ENCODE results near the gene UQCC5.

The UQCC5 gene

GRCh38 chr3:52507359-52507758 is 29.0 kb upstream of the UQCC5 start:
- Histone ChIP-seq H3K9ac (ENCODE audit: low read length) (no peak overlapping the region), H3K9me3 (ENCODE audit: low read length) (no peaks in the 10 kb centered on the region), H3K4me1 (ENCODE audit: insufficient read depth, low read length) (no peaks in the 10 kb centered on the region), H3K27ac (ENCODE audit: low read depth, low read length) (no peak overlapping the region), H3K4me3 (ENCODE audit: low read depth in 1 of 2, low read length in 2 of 2) (no peak overlapping the region), H3K36me3 (ENCODE audit: insufficient read depth, low read length) (peaks cover 4% of the 10 kb centered on the region), H3K27me3 (ENCODE audit: control insufficient read depth in 1 of 2, insufficient read depth in 2 of 2, low read length in 2 of 2) (no peaks in the 10 kb centered on the region)

GRCh38 chr3:52509753-52510328 is 26.6 kb upstream of the UQCC5 start:
- no peaks in the 10 kb centered on the region for H3K27me3 ChIP-seq (ENCODE audit: control insufficient read depth in 1 of 2, insufficient read depth in 2 of 2, low read length in 2 of 2)
- H3K4me3 ChIP-seq (ENCODE audit: low read depth in 1 of 2, low read length in 2 of 2), result no peak overlapping the region
- no peak overlapping the region for H3K9ac ChIP-seq (ENCODE audit: low read length)
- no peaks in the 10 kb centered on the region for H3K9me3 ChIP-seq (ENCODE audit: low read length)
- peaks cover 4% of the 10 kb centered on the region for H3K36me3 ChIP-seq (ENCODE audit: insufficient read depth, low read length)
- H3K27ac ChIP-seq (ENCODE audit: low read depth, low read length), result no peak overlapping the region
- no peaks in the 10 kb centered on the region for H3K4me1 ChIP-seq (ENCODE audit: insufficient read depth, low read length)

DNA sequence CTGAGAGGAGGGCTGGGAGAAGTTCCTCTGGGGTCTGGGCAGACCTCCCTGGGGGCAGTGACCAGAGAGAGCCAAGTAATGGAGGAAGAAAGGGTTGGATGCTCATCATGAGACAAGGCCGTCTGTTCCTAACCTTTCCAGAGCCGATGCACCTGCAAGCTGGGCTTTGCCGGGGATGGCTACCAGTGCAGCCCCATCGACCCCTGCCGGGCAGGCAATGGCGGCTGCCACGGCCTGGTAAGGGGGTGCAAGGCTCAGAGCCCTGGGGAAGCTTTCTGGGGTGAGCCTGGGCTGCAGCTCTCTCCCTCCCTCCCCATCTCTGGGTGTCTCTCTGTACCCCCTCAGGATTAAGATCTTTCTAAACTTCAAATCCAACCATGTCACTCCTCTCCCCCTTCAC is 24.9 kb upstream of the UQCC5 start:
- H3K27ac ChIP-seq (ENCODE audit: low read depth, low read length), result no peak overlapping the region
- H3K36me3 ChIP-seq (ENCODE audit: insufficient read depth, low read length), result no peaks in the 10 kb centered on the region

GRCh38 chr3:52512105-52512504 is 24.3 kb upstream of the UQCC5 start:
- Histone ChIP-seq H3K9me3 (ENCODE audit: low read length) (no peaks in the 10 kb centered on the region), H3K27ac (ENCODE audit: low read depth, low read length) (no peak overlapping the region), H3K4me3 (ENCODE audit: low read depth in 1 of 2, low read length in 2 of 2) (no peak overlapping the region), H3K36me3 (ENCODE audit: insufficient read depth, low read length) (no peaks in the 10 kb centered on the region), H3K9ac (ENCODE audit: low read length) (no peak overlapping the region), H3K4me1 (ENCODE audit: insufficient read depth, low read length) (no peaks in the 10 kb centered on the region), H3K27me3 (ENCODE audit: control insufficient read depth in 1 of 2, insufficient read depth in 2 of 2, low read length in 2 of 2) (no peaks in the 10 kb centered on the region)

More for the DNA sequence above, 24.9 kb upstream of the UQCC5 start:
- H3K9ac ChIP-seq (ENCODE audit: low read length), result no peak overlapping the region
- no peaks in the 10 kb centered on the region for H3K4me1 ChIP-seq (ENCODE audit: insufficient read depth, low read length)
- H3K27me3 ChIP-seq (ENCODE audit: control insufficient read depth in 1 of 2, insufficient read depth in 2 of 2, low read length in 2 of 2), result no peaks in the 10 kb centered on the region
- no peaks in the 10 kb centered on the region for H3K9me3 ChIP-seq (ENCODE audit: low read length)
- H3K4me3 ChIP-seq (ENCODE audit: low read depth in 1 of 2, low read length in 2 of 2), result no peak overlapping the region

- Histone ChIP-seq H3K4me1 (ENCODE audit: insufficient read depth, low read length) (no peaks in the 10 kb centered on the region), H3K27me3 (ENCODE audit: control insufficient read depth in 1 of 2, insufficient read depth in 2 of 2, low read length in 2 of 2) (no peaks in the 10 kb centered on the region), H3K36me3 (ENCODE audit: insufficient read depth, low read length) (no peaks in the 10 kb centered on the region), H3K27ac (ENCODE audit: low read depth, low read length) (no peak overlapping the region), H3K4me3 (ENCODE audit: low read depth in 1 of 2, low read length in 2 of 2) (no peak overlapping the region), H3K9me3 (ENCODE audit: low read length) (no peaks in the 10 kb centered on the region), H3K9ac (ENCODE audit: low read length) (no peak overlapping the region)
These were observed 23.7 kb upstream of the UQCC5 start for GRCh38 chr3:52512727-52513126.

DNA sequence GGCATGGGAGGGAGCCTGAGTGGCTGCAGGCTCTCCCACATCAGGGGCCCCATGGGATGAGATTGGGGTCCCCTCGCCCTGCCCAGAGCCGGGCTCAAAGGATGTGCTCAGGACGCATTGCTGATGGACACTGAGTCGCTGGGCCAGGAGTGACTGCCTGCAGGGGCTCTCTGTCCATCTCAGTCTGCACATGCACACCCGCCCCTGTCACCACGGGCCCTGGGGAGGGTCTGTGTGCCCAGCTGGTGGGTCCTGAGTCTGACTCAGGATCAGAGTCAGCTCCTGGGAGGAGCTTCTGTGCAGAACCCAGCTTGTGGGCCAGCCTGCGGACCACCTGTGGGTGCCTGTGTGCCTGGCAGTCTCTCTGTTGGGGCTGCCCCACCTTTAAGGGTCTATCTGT is 23.1 kb upstream of the UQCC5 start:
- no peaks in the 10 kb centered on the region for H3K9me3 ChIP-seq (ENCODE audit: low read length)
- no peak overlapping the region for H3K4me3 ChIP-seq (ENCODE audit: low read depth in 1 of 2, low read length in 2 of 2)
- H3K36me3 ChIP-seq (ENCODE audit: insufficient read depth, low read length), result no peaks in the 10 kb centered on the region
- H3K27me3 ChIP-seq (ENCODE audit: control insufficient read depth in 1 of 2, insufficient read depth in 2 of 2, low read length in 2 of 2), result no peaks in the 10 kb centered on the region
- no peak overlapping the region for H3K27ac ChIP-seq (ENCODE audit: low read depth, low read length)
- H3K9ac ChIP-seq (ENCODE audit: low read length), result no peak overlapping the region
- H3K4me1 ChIP-seq (ENCODE audit: insufficient read depth, low read length), result no peaks in the 10 kb centered on the region

DNA sequence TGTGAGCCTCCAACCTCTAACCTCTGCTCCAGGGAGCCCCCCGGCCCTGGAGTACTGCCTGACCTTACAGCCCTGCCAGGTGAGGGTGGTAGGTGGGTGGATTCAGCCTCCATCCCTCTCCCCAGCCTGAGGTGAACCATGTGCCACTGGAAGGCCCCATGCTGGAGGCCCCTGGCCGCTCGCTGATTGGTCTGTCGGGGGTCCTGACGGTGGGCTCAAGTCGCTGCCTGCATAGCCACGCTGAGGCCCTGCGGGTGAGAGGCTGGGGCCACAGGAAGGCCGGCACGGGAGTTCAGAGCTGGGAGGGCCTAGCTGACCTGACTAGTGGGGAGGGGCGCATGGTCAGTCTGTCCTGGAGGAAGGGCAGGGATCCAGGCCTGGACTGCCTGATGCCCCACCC is 21.8 kb upstream of the UQCC5 start:
- no peaks in the 10 kb centered on the region for H3K9me3 ChIP-seq (ENCODE audit: low read length)
- H3K4me3 ChIP-seq (ENCODE audit: low read depth in 1 of 2, low read length in 2 of 2), result no peak overlapping the region
- no peaks in the 10 kb centered on the region for H3K36me3 ChIP-seq (ENCODE audit: insufficient read depth, low read length)
- no peak overlapping the region for H3K9ac ChIP-seq (ENCODE audit: low read length)
- no peak overlapping the region for H3K27ac ChIP-seq (ENCODE audit: low read depth, low read length)
- no peaks in the 10 kb centered on the region for H3K4me1 ChIP-seq (ENCODE audit: insufficient read depth, low read length)
- no peaks in the 10 kb centered on the region for H3K27me3 ChIP-seq (ENCODE audit: control insufficient read depth in 1 of 2, insufficient read depth in 2 of 2, low read length in 2 of 2)

DNA sequence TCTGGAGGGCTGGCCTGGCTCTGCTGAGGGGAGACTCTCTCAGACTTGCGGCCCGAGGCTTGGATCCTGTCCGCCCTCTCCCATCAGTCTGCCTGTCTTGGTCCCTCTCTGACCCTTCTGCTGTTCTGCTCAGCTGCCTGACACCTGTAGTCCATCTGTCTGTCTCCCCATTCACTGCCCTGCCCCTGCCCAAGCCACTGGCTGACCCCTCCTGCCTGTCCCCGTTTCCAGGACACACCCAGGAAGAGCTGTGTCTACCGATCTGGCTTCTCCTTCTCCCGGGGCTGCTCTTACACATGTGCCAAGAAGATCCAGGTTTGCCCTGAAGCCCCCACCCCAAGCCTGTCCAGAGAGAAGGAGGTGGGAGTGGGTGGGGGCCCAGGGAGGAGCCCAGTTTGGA is 21.2 kb upstream of the UQCC5 start:
- no peaks in the 10 kb centered on the region for H3K4me1 ChIP-seq (ENCODE audit: insufficient read depth, low read length)
- no peak overlapping the region for H3K27ac ChIP-seq (ENCODE audit: low read depth, low read length)
- H3K27me3 ChIP-seq (ENCODE audit: control insufficient read depth in 1 of 2, insufficient read depth in 2 of 2, low read length in 2 of 2), result no peaks in the 10 kb centered on the region
- no peak overlapping the region for H3K9ac ChIP-seq (ENCODE audit: low read length)
- H3K36me3 ChIP-seq (ENCODE audit: insufficient read depth, low read length), result no peaks in the 10 kb centered on the region
- H3K4me3 ChIP-seq (ENCODE audit: low read depth in 1 of 2, low read length in 2 of 2), result no peak overlapping the region
- no peaks in the 10 kb centered on the region for H3K9me3 ChIP-seq (ENCODE audit: low read length)

DNA sequence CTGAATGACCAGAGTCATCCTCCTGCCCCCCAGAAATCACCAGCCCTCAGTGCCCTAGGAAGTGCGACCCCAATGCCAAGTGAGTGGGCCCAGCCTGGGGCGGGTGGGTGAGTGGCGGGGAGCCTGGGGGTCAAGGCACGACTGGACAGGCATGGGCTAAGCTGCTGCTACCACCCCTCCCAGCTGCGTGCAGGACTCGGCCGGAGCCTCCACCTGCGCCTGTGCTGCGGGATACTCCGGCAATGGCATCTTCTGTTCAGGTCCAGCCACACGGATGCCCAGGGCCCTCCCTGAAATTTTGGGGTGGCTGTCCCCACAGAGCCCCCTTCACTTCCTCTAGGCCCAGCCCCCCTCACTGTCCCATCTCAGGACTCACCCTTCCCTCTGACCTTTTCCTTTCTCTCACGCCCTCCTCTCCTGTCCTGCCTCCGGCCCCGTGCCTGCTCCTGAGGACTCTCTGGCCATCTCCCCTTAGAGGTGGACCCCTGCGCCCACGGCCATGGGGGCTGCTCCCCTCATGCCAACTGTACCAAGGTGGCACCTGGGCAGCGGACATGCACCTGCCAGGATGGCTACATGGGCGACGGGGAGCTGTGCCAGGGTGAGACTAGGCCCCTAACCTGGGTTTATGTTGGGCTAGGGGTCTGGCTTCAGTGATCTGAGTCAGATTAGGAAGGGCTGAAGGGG is 19.8 kb upstream of the UQCC5 start:
- H3K9ac ChIP-seq (ENCODE audit: low read length), result no peak overlapping the region
- no peaks in the 10 kb centered on the region for H3K36me3 ChIP-seq (ENCODE audit: insufficient read depth, low read length)
- no peaks in the 10 kb centered on the region for H3K4me1 ChIP-seq (ENCODE audit: insufficient read depth, low read length)

GRCh38 chr3:52517796-52518722 is 18.3 kb upstream of the UQCC5 start:
- H3K36me3 ChIP-seq (ENCODE audit: insufficient read depth, low read length), result no peaks in the 10 kb centered on the region
- H3K4me1 ChIP-seq (ENCODE audit: insufficient read depth, low read length), result no peaks in the 10 kb centered on the region
- no peak overlapping the region for H3K27ac ChIP-seq (ENCODE audit: low read depth, low read length)
- no peaks in the 10 kb centered on the region for H3K9me3 ChIP-seq (ENCODE audit: low read length)
- no peak overlapping the region for H3K9ac ChIP-seq (ENCODE audit: low read length)
- H3K4me3 ChIP-seq (ENCODE audit: low read depth in 1 of 2, low read length in 2 of 2), result no peak overlapping the region
- no peaks in the 10 kb centered on the region for H3K27me3 ChIP-seq (ENCODE audit: control insufficient read depth in 1 of 2, insufficient read depth in 2 of 2, low read length in 2 of 2)

More for the DNA sequence above, 19.8 kb upstream of the UQCC5 start:
- Histone ChIP-seq H3K4me3 (ENCODE audit: low read depth in 1 of 2, low read length in 2 of 2) (no peak overlapping the region), H3K27ac (ENCODE audit: low read depth, low read length) (no peak overlapping the region), H3K27me3 (ENCODE audit: control insufficient read depth in 1 of 2, insufficient read depth in 2 of 2, low read length in 2 of 2) (no peaks in the 10 kb centered on the region), H3K9me3 (ENCODE audit: low read length) (no peaks in the 10 kb centered on the region)

- Histone ChIP-seq H3K36me3 (ENCODE audit: insufficient read depth, low read length) (peaks cover 2% of the 10 kb centered on the region), H3K27me3 (ENCODE audit: control insufficient read depth in 1 of 2, insufficient read depth in 2 of 2, low read length in 2 of 2) (no peaks in the 10 kb centered on the region), H3K4me1 (ENCODE audit: insufficient read depth, low read length) (no peaks in the 10 kb centered on the region), H3K9me3 (ENCODE audit: low read length) (no peaks in the 10 kb centered on the region), H3K9ac (ENCODE audit: low read length) (no peak overlapping the region), H3K4me3 (ENCODE audit: low read depth in 1 of 2, low read length in 2 of 2) (no peak overlapping the region), H3K27ac (ENCODE audit: low read depth, low read length) (no peak overlapping the region)
These were observed 17.5 kb upstream of the UQCC5 start for GRCh38 chr3:52518723-52519444.

Data from muscle layer of colon (tissue), 2 donors.